GM18517 (cell line): ENCODE results near the gene TRAPPC2L.
"Not testable (repeated sequence)": the region's sequence is repeated elsewhere in the genome, so short reads cannot be mapped to it uniquely, and the experiment has no call there.

Experiments used
- ATAC-seq: cut with Tn5 transposase; IDR thresholded peaks from one replicate; pipeline ENCODE4 v1.9.1; 2021; ENCODE audit warnings: mild to moderate bottlenecking, moderate library complexity; ENCODE audit not compliant: unreplicated experiment

TRAPPC2L gene

GRCh38 chr16:88817785-88818574 is 38.9 kb upstream of the TRAPPC2L start:
- no peak for ATAC-seq

GRCh38 chr16:88818575-88818874 is 38.4 kb upstream of the TRAPPC2L start:
- ATAC-seq, result no peak

- no peak for ATAC-seq
Observed at GRCh38 chr16:88819126-88819525, 37.8 kb upstream of the TRAPPC2L start.

GRCh38 chr16:88820385-88821025 is 36.4 kb upstream of the TRAPPC2L start:
- no peak for ATAC-seq

GRCh38 chr16:88821168-88821850 is 35.6 kb upstream of the TRAPPC2L start:
- ATAC-seq, result no peak

- no peak for ATAC-seq
Observed at GRCh38 chr16:88822281-88823040, 34.5 kb upstream of the TRAPPC2L start.

GRCh38 chr16:88823646-88824045 is 33.3 kb upstream of the TRAPPC2L start:
- ATAC-seq, result not testable (repeated sequence)

GRCh38 chr16:88824256-88825077 is 32.5 kb upstream of the TRAPPC2L start:
- ATAC-seq, result no peak

- ATAC-seq, result no peak
Observed at GRCh38 chr16:88825146-88825545, 31.8 kb upstream of the TRAPPC2L start.

GRCh38 chr16:88826070-88826840 is 30.7 kb upstream of the TRAPPC2L start:
- ATAC-seq, result no peak

GRCh38 chr16:88827727-88828126 is 29.2 kb upstream of the TRAPPC2L start:
- no peak for ATAC-seq

- ATAC-seq, result no peak
Observed at GRCh38 chr16:88828711-88829110, 28.2 kb upstream of the TRAPPC2L start.

GRCh38 chr16:88830258-88830657 is 26.7 kb upstream of the TRAPPC2L start:
- ATAC-seq, result no peak

GRCh38 chr16:88830783-88831182 is 26.1 kb upstream of the TRAPPC2L start:
- no peak for ATAC-seq

GRCh38 chr16:88831838-88832237 is 25.1 kb upstream of the TRAPPC2L start:
- ATAC-seq, result no peak

- ATAC-seq, result no peak
Observed at GRCh38 chr16:88833086-88833485, 23.8 kb upstream of the TRAPPC2L start.

GRCh38 chr16:88834670-88835069 is 22.3 kb upstream of the TRAPPC2L start:
- no peak for ATAC-seq

GRCh38 chr16:88835383-88835782 is 21.5 kb upstream of the TRAPPC2L start:
- ATAC-seq, result no peak

GRCh38 chr16:88835818-88836217 is 21.1 kb upstream of the TRAPPC2L start:
- ATAC-seq, result no peak

- ATAC-seq, result no peak
Observed at GRCh38 chr16:88836791-88837190, 20.1 kb upstream of the TRAPPC2L start.
